ENCODE data around the gene PITPNM3.

Gene PITPNM3

DNA sequence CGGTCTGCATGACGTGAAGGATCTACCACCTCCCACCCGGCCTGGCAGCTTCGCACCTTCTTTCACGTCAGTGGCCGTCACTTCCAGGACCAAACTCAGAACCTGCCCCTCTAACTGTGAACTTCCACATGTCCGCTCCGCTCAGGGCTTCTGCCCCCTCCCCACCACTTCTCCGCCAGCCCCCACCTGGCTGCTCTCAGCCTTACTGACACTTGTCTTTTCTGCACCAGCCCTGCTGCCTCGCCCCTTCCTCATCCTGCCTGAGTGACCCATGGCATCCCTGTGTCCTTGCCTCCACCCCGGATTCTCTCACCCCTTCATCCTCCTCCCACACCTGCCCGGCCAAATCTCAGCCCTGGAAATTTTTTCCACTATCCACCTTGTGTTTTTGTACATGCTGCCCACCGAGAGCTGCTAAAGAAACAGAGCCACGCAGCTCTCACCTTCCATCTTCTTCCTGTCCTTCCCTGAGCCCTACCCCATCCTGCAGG, 97.8 kb downstream of the PITPNM3 start:
- DNase-seq, result no peak

DNA sequence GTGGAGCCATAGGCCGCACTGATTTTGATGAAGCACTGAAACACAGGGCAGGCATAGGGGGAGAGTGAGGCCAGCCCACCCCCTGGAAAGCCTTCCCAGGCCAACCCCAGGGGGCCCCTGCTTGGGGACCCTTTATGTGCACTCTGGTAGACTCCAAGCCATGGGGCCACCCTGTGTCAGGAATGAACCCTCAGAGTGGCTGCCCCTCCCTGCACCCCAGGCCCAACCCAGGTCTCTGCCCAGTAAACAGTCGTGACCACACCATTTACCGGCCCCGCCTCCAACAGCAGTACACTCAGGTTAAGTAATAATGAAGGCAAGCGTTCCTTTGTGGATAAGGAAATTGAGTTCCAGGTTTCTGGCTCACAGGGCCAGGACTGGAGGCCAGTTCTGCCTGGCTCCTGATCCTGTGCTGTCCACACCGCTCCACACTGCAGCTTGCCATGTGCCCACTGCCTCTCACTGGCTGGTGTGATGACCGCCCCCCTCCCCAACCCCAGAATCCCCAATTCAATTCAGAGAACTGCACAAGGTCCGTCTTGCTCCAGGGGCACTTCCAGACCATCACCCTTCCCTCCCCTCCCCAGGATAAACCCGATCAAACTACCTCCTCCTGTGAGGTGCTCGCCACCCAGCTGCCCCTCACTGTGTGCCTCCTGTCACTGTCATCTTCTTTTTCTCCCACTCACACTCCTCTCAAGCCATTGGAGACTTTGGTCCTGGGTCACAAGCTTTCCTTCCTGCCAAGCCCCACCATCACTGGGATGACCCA, 98.5 kb downstream of the PITPNM3 start:
- no peak for DNase-seq

DNA sequence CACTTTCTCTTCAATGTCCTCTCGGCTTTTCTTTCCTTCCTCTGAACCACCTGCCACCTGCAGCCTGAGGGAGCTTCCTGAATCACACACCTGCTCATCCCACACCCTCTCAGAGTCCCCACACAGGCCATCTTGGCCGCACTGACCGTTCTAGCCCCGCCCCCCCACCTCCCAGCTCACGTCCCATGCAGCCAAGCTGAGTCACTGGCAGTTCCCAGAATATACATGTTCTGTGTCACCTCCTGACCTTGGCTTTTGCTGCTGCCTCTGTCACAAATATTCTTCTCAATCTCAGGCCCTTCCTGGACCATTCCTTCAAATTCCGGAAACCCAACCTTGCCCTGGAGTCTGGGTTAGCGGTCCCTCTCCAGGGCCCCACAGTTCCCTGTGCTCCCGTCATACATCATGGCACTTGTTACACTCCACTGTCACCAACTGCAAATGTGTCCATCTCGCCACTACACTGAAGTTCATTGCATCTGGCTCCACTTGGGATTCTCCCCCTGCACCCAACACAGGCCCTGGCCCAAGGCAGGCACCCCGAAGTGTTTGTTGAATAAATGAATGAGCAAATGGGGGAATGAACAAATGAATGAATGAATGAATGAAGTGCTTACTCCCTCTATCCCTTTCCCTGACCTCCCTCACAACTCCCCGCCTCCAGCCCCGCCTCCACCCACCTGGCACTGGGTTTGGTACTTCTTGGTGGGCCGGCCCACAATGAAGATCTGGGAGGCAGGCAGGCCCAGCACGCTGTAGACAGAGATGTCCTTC, 99.3 kb downstream of the PITPNM3 start:
- DNase-seq, result no peak

DNA sequence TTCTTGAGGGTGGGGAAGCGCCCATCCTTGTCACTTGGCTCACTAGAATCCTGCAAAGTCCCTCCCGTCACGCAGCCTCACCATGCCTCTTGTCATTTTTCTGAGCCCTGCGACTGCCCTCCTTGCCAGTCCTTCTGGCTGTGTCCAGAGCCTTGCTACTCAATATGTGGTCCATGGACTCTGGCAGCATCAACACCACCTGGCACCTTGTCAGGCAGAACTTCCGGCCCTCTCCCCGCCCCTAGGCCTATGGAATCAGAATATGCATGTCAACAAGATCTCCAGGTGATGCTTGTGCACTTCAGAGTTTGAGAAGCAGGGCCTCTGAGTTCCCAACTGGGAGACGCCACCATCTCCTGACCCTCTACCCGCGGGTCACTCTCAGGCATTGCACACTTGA, 100.0 kb downstream of the PITPNM3 start:
- DNase-seq, result no peak

DNA sequence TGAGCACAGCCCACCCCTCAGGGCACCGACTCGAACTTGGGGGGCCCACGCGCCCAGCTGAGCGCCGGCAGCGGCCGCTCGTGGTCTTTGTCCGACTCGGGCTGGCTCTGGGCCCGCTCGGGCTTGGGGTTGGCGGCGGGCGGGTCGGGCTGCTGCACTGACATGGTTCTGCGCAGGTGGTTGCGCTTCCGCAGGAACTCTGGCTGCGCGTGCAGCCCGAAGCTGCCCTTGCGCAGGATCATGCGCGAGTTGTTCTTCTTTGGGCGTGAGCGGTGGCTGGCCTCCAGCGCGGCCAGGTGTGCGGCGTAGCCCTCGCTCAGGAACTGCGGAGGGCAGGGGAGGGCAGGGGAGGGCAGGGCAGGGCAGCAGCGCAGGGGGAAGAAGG, 101.0 kb downstream of the PITPNM3 start:
- DNase-seq, result no peak

DNA sequence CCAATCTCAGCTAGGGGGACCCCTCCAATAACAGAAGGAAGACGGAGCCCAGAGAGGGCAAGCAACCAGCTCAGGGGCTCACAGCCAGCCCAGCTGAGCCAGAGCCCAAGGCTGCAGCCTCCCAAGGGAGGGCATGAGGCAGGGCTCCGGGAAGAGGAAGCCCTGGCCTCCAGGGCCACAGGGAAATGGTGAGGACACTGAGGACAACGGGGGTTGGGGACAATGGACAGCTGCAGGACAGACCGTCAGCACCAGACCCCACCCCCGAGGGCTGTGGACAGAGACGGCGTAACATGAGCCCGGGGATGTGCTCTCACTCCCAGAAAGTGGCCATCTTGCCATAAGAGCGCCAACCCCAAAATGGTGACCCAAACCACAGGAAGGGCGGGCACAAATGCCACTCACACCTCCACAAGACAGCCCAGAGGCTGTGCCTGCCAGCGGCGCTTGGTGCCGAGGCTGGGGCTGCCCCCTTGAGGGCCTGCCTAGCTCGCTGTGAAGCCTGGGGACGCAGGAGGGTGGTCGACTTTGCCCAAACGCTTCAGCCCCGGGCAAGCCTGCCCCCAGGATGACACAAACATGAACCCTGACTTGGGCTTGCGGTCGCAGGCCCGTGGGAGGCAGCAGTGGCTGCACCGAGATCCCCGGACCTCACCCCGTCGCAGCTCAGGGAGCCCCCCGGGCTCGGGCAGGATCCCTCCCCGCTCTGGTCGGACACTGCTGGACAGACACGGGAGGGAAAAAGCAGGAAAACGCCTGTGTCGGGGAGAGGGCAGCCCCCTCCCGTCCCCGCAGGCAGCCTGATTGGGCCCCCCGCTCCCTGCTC, 101.6 kb downstream of the PITPNM3 start:
- DNase-seq, result no peak

DNA sequence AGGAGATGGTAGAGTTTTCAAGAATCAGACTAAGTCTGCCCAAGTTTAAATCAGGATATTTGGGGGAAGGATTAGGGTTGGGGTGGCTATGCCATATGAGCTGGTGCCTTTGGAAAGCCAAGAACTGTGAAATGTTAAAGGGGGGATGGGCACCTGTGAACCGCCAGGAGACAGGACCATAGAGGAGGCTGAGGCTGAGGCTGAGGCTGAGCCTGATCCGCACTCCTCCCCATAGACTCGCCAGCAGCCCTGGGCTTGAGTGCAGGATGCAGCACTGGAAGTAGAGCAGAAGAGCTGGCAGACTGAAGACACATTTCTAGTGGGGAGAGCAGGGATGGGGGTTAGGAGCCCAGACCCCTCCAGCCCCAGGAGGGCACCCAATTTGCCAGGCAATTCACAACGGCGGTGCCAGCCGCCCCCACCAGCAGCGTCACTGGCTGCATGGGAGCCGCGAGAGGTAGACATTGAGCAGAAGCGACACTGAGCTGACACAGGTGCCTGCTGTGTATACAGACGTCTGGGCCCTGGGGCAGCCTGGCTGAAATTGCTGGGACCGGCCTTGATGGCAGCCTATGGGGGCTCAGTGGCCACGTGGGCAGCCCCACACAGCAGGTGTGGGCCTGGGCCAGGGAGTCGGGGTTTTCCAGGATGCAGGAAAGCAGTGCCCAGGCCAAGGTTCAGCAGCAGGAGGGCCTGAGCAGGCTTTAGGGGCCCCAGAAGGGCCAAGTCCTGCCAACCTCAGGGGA, 102.9 kb downstream of the PITPNM3 start:
- DNase-seq, result no peak

DNA sequence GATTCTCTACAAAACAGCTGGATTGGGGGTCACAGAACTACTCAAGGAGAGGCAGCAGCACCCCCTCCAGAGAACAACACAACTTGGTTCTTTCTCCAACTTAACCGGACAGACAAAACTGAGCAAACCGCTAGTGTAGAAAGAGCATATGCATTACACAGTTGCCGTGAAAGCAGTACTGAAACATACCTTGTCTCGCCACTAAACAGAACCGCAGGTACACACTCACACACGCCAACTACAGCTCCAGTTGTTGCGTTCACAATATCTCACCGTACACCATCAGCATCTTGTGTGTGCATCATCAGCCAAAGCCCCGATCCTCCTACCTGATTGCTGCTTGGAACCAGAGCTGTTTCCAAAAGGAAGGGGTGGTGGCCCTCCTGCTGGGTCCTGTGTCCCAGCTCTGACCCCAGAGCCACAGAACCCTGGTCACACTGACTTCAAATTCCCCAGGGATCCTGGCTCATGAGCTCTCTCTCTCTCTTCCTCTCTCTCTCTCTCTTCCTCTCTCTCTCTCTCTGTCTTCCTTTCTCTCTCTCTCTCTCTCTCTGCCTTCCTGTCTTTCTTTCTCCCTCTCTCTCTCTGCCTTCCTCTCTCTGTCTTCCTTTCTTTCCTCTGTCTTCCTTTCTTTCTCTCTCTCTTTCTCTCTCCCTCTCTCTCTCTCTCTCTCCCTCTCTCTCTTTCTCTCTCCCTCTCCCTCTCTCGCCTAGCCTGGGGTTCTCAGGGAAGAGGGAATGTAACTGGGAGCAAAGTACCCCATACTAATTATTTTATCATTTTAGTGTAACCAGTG, 103.7 kb downstream of the PITPNM3 start:
- DNase-seq, result no peak

DNA sequence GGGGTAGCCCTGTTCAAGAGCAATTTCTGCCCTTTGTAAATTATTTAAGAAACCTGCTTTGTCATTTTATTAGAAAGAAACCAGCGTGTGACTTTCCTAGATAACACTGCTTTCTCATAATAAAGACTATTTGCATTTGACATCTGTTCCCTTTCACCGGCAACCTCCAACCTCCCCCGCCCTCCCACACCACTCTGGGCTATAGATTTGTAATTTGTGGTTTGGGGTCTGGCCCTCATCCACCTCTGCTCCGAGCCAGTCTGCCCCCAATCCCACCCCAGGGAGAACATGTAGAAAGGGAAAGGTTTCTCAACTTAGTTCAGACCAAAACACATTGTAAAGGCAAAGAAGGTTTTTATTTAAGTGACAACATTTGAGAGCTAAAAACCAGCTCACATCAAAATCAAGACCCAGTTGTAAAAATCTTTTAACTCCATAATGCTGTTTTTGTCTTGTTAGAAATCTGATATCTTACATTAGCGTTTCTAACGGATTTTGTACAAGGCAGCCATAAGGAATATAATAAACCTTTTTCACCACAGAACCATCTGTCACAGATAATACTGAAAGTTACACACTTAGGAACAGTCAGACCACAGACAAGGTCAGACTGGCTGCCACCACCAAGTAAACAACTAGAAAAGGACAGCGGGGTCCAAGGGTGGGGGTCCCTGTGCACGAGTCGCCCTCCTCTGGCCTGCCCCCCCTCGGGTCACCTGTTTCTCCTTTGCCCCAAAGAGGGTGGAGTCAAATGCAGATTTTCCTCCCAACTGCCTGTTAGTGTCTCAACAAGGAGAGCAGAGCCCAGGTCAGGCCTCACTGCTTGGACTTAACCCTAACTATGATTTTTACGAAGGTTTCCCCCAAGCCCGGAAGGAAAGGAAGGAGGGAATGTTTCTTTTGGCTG, 105.2 kb downstream of the PITPNM3 start:
- no peak for DNase-seq

DNA sequence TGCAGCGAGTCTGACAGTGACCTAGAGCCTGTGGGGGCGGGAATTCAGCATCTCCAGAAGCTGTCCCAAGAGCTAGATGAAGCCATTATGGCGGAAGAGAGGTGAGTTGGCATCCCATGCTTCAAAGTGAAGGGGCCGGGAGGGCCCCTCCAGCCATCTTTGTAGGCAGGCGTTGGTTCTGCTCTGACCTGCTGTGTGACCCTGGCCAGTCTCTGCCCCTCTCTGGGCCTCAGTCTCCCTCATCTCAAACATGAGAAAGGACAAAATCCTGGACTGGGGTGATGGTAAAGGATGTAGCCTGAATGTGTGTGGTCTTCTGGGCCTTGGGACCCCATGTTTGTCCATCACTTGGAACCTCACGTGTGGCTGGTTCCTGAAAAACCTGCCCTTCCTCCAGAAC, 107.0 kb downstream of the PITPNM3 start:
- no peak for DNase-seq

DNA sequence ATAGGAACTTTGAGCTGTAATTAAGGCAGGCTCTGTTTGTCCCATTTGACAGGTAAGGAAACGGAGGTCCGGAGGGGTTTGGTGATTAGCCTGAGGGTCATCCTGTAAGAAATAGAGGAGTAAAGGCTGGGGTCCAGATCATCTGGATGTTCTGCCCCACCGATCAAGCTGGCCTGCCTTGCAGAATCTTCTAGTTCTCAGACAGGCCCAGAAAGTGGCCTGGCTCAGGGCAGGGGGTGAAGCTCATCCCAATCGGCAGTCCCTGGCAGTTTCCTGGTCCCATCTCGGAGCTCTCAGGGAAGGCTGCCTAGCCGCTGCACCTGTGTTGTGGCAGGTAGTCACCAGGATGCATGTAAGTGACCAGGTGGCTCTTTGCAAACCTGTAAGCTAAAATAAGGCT, 107.9 kb downstream of the PITPNM3 start:
- no peak for DNase-seq

DNA sequence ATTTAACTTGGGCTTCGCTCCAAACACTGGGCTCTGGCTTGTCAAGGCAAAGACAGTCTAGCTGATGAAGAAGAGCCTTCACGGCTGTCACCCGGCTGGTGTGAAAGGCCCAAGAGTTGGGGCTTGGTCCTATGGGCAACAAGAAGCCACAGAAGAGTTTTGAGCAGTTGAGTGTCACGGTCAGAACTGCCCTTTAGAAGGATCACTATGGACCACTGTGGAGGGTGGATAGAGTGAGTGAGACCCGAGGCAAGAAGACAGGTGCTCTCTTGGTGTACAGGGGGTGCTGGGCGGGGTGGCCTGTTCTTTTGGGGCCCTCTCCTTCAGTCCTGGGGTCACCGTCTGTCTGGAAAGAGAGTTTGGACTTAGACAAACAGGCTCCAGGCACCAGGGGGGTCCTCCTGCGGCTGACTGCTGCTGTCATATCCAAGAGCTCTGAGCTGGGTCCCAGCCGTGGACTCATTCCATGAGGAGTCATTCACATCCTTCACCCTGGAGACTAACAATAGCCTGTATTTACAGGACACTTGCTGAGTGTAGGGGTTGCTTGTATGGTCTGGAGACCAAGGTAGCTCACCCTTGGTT, 109.7 kb downstream of the PITPNM3 start:
- DNase-seq, result no peak

DNA sequence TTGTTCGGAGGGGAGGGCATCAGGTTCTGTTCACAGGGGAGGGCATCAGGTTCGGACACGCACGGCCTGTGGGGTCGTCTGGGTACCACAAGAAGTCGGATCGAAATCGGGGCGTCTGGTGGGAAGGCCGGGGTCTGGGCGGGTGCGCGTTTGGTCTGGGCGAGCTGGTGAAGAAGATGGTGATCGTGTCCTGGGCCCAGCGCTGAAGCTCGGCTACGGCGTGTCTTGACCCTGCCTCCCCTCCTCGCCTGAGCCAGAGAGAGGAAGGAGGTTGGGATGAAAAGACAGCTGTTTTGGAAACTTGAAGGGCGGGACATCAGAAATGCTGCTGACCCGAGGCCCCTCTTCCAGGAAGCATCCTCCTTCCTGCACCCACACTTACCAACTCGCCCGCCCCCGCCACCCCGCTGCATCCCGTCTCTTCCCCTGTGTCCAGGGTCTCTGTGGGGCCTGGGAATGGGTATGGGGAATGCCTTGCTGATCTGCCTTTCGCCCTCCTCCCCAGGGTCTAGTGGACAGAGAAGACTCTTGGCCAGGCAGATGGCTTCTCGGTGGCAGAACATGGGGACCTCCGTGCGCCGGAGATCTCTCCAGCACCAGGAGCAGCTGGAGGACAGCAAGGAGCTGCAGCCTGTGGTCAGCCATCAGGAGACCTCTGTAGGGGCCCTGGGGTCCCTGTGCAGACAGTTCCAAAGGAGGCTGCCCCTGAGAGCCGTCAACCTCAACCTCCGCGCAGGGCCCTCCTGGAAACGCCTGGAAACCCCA, 111.6 kb downstream of the PITPNM3 start:
- no peak for DNase-seq

DNA sequence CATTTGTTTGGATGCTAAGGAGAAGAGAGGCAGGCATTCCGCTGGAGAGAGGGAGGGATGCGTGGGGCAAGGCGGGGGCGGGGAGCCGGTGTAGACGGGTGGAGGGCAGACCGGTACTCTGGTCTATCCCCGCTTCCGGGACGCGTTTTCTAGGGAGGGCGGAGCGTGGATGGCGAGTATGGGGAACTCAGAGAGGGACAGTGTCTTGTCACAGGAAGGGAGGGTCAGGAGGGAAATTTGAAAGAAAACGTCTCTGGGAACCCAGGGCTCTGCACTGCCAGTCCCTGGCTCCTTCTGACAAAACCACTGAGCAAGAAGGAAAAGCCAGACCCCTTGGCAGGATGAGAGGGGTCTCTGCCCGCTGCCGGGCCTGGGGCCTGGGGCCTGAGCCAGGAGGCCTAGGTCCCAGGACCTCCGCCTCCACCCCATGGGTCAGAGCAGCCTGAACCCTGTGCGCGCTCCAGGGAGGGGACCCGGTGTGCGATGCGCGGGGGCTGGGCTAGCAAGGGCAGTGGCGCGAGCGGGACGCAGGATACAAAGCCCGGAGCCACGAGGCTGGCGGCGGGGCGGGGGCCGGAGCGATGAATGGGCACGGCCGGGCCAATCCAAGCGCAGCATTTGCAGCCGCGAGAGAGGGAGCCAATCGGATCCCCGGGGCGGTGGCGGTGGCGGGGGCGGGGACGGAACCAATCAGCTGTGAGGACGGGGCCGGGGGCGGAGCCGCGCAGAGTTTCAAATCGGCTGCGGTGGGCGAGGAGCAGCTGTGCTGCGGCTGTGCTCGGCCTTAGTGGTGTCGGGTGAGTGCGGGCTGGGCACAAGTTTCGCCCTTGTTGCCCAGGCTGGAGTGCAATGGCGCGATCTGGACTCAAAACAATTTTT, 112.4 kb downstream of the PITPNM3 start, which contains the start of gene PIMREG:
PIMREG (plus strand) TSS at position 764 of the 879 bp plus-strand sequence. CDS start 656 bp downstream, outside the sequence.
- DNase-seq, result peak; percentile 91

DNA sequence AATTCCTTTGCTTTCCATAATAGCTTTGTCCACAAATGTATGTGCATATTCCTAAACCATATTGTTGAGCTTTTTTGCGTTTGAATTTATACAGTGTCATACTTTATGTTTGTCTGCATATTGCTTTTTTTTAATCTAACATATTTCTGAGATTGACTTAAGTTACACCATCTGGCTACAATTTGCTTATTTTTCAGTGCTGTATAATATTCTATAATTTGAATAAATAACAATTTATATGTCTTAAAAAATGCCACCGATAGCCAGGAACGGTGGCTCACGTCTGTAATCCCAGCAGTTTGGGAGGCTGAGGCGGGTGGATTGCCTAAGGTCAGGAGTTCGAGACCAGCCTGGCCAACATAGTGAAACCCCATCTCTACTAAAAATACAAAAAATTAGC, 113.6 kb downstream of the PITPNM3 start:
- no peak for DNase-seq

DNA sequence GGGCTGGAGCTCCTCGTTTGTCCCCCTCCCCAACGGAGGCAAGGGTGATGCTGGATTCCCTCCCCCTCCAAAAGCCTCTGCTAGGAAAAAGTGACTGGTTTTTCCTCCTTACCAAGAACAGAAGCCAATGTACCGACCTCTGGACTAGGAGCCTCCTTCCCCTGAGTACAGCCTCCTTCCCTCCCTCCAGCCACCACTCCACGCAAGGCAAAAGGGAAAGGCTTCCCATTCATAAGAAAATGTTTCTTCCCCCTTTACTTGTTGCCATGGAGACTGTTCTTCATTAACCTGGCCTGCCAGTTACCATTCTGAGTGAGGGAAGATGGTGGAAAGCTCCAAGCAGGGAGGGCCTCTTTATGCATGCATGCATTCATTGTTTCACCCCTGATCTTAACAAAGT, 116.4 kb downstream of the PITPNM3 start:
- no peak for DNase-seq

DNA sequence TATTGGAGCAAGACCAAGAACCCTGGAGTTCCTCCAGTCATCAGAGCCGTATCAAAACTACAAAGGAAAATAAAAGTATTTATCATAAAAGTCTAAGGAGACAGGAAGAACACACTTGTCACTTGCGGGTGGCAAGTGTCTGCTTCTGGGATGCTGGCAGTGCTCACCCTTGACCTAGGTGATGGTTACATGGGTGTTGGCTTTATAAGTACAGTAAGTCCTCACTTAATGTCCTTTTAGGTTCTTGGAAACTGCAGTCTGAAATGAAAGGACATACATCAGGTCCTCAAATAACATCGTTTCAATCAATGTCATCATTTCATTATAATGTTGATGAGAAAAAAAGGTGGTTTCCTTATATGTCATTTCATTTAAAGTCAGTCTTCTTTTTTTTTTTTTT, 118.4 kb downstream of the PITPNM3 start:
- DNase-seq, result no peak

DNA sequence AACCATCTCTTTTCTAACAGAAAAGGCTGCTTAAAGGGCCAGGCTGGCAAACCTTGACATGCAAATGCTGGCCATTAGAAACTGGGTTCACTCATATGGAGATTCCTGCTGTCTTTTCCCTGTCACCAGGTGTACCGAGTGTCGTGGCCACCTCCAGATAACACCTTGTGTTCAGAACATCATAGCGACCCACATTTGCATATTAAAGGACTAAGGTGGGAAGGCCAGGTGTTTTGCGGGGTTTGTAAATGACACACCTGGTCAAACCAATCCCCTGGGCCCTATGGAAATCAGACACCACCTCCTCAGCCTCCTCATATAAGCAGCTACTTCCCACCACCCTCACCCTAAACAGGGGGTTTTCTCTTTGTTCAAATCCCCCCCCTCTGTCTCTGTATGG, 118.9 kb downstream of the PITPNM3 start:
- DNase-seq, result no peak
